Heart right ventricle (tissue), 16 donors: ENCODE results near the gene SLC4A5. TPM values are rescaled to one million over a fixed set of nuclear protein-coding genes. Genes with fewer than 3 reads are reported as not detected.

ENCODE experiments used
- ATAC-seq, 8 donors: fragments of 200-7000 bp; cut with Tn5 transposase; one replicate each; pipeline ENCODE4 v1.9.1; 2020; ENCODE audit warnings: mild to moderate bottlenecking in 8 of 8, moderate library complexity in 8 of 8, moderate number of reproducible peaks in 1 of 8
- DNase-seq, 2 donors: peaks; one replicate each; pipeline ENCODE4 v3.0.0-alpha.2; 2020
- H3K27ac ChIP-seq, 10 donors: fragments of 200-600 bp; sonication (generic) in 2 of 10; one replicate each; pipeline versions ENCODE4 v1.5.0 to v1.8.0; 2020 to 2022; ENCODE audit warnings: mild to moderate bottlenecking in 3 of 10
- H3K27me3 ChIP-seq, 7 donors: fragments of 200-600 bp; one replicate each; pipeline ENCODE4 v1.8.0; 2021 to 2022; ENCODE audit warnings: mild to moderate bottlenecking in 2 of 7
- H3K36me3 ChIP-seq, 9 donors: fragments of 200-600 bp; sonication (generic) in 1 of 9; one replicate each; pipeline versions ENCODE4 v1.5.0 to v1.8.0; 2020 to 2022; ENCODE audit warnings: mild to moderate bottlenecking in 2 of 9
- H3K4me1 ChIP-seq, 9 donors: fragments of 200-600 bp; sonication (generic) in 1 of 9; one replicate each; pipeline versions ENCODE4 v1.5.0 to v1.8.0; 2020 to 2022; ENCODE audit warnings: mild to moderate bottlenecking in 4 of 9
- H3K4me3 ChIP-seq, 10 donors: fragments of 200-600 bp; sonication (generic) in 2 of 10; one replicate each; pipeline versions ENCODE4 v1.5.0 to v1.8.0; 2020 to 2022; ENCODE audit warnings: mild to moderate bottlenecking in 7 of 10, moderate library complexity in 2 of 10
- H3K9me3 ChIP-seq, 11 donors: fragments of 200-600 bp in 10 of 11; sonication (generic) in 2 of 11; one replicate each; pipeline versions ENCODE4 v1.5.0 to v1.8.0; 2013 to 2022; ENCODE audit warnings: mild to moderate bottlenecking in 2 of 11, control low read depth in 1 of 11, moderate library complexity in 1 of 11
- CTCF ChIP-seq, 9 donors: fragments of 200-600 bp; sonication (generic) in 2 of 9; IDR thresholded peaks; one replicate each; pipeline versions ENCODE4 v1.5.0 to v1.8.0; 2021 to 2022; ENCODE audit warnings: antibody characterized with exemption in 9 of 9, mild to moderate bottlenecking in 5 of 9, moderate library complexity in 1 of 9
- WGBS, 2 donors: extraction: QIAGEN DNeasy Blood & Tissue Kit; methylation state at CpG; one replicate each; pipeline ENCODE4 v1.1.7; 2013; ENCODE audit warnings: inconsistent platforms in 1 of 2; 5-methylcytosine and 5-hydroxymethylcytosine counted together
- intact Hi-C, 10 donors: fragments of 100-400 bp; cut with DNase I; formaldehyde crosslinking; loops; one replicate each; pipeline versions ENCODE4 v1.11.1 to v1.14.2; 2022
- polyA plus RNA-seq, 2 donors: library from polyadenylated mRNA; stranded (reverse); fragments of 200-250 nt; gene quantifications; one replicate each; pipeline ENCODE4 v1.2.3, GENCODE V29; 2013
- total RNA-seq, 10 donors: library from RNA; stranded (reverse); fragmentation: NEBNext Ultra II Directional in 3 of 10; extraction: Animal tissue kit (Norgen Biotek cat#: 25700) in 3 of 10; gene quantifications; one replicate each; pipeline versions ENCODE4 v1.2.1 to v1.2.4, GENCODE V29; 2021 to 2023
- donor health status: Arrhythmogenic right ventricular cardiomyopathy.
- donor health status: ischemic (EF 13 %, LVEDD 7.1; RV severe dilation, severe dysfunction).
- donor health status: healthy with polysubstance abuse.
- donor health status: DM: no; HTN: yes; CAD: no.
- donor health status: DM: no; HTN: no; CAD: no.
- donor health status: ischemic (EF 25% LVEDD 6.9; RV normal size, moderate dysfunction).
- donor health status: ischemic (EF 25% LVEDD 5.7; RV mildly dilated, moderate dysfunction).
- donor health status: healthy.
- donor health status: DM: yes; HTN: yes; CAD: no.
- donor health status: Ischemic cardiomyopathy.
- donor health status: ischemic (EF 35%, LVEDD 5.7; RV mildly dilated, moderate dysfunction).
- donor health status: nonischemic (EF 11% LVEDD 7.7; RV severe dilation, severe dysfunction).
- donor health status: DM: yes; HTN: yes; CAD: no.
- donor health status: PGD.
- donor health status: ischemic (EF 29% LVEDD 5.4; RV normal size, mild dysfunction).
- donor health status: nonischemic (EF 23%, LVEDD 6.1; RV moderate dilation, normal function).

The SLC4A5 gene
- total and polyA plus RNA-seq, 12 donors: 0.43 to 4.6 (median 1.9) TPM

GRCh38 chr2:74293191-74293991 is 49.8 kb downstream of the SLC4A5 start:
- WGBS, 2 donors: 85 to 86% methylated on average over 6 of the region's 6 CpGs
- Histone ChIP-seq H3K36me3 (no peaks in the 10 kb centered on the region), H3K27ac (peak overlapping the region in 3 of 10 donors; percentile 26 to 47 (median 35)), H3K9me3 (peaks cover 0 to 7% (median 0%) of the 10 kb centered on the region in 11 donors), H3K4me3 (no peak overlapping the region), H3K27me3 (no peaks in the 10 kb centered on the region), H3K4me1 (peaks cover 0 to 17% (median 6%) of the 10 kb centered on the region in 9 donors)
- peak in 1 of 8 donors; percentile 18 for ATAC-seq
- no peak for DNase-seq
- TF ChIP-seq CTCF (IDR thresholded peaks at IDR 0.05): no peak
- intact Hi-C loops: no loop called here

DNA sequence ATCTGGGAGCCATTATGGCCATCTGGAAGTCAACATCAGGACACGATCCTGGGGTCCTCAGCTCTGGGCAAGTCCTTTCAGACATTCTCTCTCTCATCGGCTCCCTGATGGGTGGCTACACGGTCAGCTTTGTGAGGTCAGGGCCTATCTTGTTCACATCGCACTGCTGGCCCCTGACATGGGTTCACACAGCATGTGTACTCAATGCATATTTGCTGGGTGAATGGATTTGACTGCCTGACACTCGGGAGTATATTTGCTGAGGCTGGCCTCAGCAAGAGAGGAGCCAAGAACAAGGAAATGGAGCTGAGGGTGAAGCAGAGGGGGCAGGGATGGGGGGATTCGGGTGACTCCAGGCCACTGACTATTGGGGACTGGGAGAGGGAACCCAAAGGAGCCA is 50.5 kb downstream of the SLC4A5 start:
- intact Hi-C loops: no loop called here
- WGBS, 2 donors: 91% methylated on average over 6 of the region's 6 CpGs
- no peak for TF ChIP-seq CTCF (IDR thresholded peaks at IDR 0.05)

GRCh38 chr2:74291886-74292621 is 51.2 kb downstream of the SLC4A5 start:
- Histone ChIP-seq H3K27ac (no peak overlapping the region), H3K4me3 (no peak overlapping the region), H3K36me3 (no peaks in the 10 kb centered on the region), H3K9me3 (no peaks in the 10 kb centered on the region), H3K4me1 (peaks cover 0 to 17% (median 6%) of the 10 kb centered on the region in 9 donors), H3K27me3 (no peaks in the 10 kb centered on the region)
- WGBS, 2 donors: 85 to 88% methylated on average over 6 of the region's 6 CpGs
- TF ChIP-seq CTCF (IDR thresholded peaks at IDR 0.05): no peak
- intact Hi-C loops: no loop called here
- DNase-seq (no peak), ATAC-seq (peak in 1 of 8 donors; percentile 34)

More for the DNA sequence above, 50.5 kb downstream of the SLC4A5 start:
- Histone ChIP-seq H3K4me1 (peaks cover 0 to 17% (median 6%) of the 10 kb centered on the region in 9 donors), H3K4me3 (no peak overlapping the region), H3K27me3 (no peaks in the 10 kb centered on the region), H3K36me3 (no peaks in the 10 kb centered on the region), H3K9me3 (peaks cover 0 to under 1% (median 0%) of the 10 kb centered on the region in 11 donors), H3K27ac (no peak overlapping the region)
- DNase-seq (no peak), ATAC-seq (no peak)

DNA sequence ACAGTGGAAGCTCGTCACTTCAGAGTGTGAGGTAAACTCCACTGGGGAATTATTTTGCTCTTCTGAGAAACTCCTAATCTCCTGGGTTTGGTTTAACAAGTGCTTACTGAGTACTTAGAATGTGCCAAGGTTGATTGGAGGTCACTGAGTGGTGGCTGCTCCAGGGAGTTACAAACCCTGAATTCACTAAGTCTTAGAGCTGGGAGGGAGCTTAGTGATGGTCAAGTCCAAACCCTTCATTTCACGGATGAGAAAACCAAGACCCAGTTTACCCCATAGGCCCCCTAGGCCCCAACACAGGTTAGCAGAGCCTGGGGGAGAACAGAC is 52.0 kb downstream of the SLC4A5 start:
- Histone ChIP-seq H3K4me1 (peaks cover 0 to 17% (median 6%) of the 10 kb centered on the region in 9 donors), H3K36me3 (no peaks in the 10 kb centered on the region), H3K4me3 (no peak overlapping the region), H3K9me3 (no peaks in the 10 kb centered on the region), H3K27ac (peak overlapping the region in 1 of 10 donors; percentile 61), H3K27me3 (no peaks in the 10 kb centered on the region)
- DNase-seq: no peak
- WGBS, 2 donors: 65 to 72% methylated on average over 2 of the region's 2 CpGs
- peak in 4 of 8 donors; percentile 9 to 24 (median 12) for ATAC-seq
- no peak for TF ChIP-seq CTCF (IDR thresholded peaks at IDR 0.05)
- intact Hi-C loops: no loop called here
